VCaP (cell line): ENCODE measurements around the gene KLK2.

Experiments used
- H3K27ac ChIP-seq: fragments of 450-650 bp; 2 replicates; pipeline ENCODE4 v1.5.1; 2017
- TF ChIP-seq, protein P1 (sequence below): fragments of 450-650 bp; conservative IDR thresholded peaks from 2 replicates; pipeline ENCODE4 v1.5.1; 2017; ENCODE audit warnings: mild to moderate bottlenecking, moderate library complexity

The KLK2 gene

DNA sequence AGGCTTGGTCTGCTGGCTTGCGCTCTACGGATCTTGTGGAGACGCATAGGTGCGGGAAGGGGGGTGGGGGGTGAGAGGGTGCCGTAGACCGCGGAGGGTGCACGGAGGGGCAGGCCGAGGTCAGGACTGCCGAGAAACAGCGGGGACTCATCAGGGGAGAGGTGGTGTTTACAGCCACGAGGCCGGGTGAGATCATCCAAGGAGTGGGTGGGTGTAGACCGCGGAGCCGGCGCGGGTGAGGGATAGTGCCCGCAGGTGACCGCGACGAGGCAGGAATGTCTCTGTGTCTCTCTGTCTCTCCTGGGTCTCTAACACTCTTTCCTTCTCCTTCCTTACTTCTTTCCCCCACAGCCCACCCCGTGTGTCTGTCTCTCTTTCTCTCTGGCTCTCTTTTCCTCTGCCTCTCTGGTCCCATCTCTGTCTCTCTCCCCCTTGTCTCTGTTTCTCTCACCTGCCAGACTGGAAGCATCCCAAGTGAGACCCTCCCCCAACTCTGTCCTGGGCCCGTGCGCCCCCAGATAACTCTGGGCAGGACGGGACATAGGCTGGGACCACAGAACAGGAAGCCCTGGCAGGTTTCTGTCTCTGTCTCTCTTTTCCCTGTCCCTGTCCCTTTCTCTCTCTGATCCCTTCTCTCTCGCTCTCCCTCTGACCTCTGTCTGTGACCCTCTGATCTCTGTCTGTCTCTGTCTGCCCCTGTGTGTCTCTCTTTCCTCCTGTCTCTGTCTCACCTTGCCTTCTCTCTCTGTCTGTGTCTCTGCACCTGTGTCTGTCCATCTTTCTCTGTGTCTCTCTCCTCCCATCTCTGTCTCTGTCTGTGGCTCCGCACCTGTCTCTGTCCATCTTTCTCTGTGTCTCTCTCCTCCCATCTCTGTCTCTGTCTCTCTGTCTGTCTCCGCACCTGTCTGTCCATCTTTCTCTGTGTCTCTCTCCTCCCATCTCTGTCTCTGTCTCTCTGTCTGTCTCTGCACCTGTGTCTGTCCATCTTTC lies 39.8 kb downstream of the KLK2 start:
- TF ChIP-seq, protein P1, sequence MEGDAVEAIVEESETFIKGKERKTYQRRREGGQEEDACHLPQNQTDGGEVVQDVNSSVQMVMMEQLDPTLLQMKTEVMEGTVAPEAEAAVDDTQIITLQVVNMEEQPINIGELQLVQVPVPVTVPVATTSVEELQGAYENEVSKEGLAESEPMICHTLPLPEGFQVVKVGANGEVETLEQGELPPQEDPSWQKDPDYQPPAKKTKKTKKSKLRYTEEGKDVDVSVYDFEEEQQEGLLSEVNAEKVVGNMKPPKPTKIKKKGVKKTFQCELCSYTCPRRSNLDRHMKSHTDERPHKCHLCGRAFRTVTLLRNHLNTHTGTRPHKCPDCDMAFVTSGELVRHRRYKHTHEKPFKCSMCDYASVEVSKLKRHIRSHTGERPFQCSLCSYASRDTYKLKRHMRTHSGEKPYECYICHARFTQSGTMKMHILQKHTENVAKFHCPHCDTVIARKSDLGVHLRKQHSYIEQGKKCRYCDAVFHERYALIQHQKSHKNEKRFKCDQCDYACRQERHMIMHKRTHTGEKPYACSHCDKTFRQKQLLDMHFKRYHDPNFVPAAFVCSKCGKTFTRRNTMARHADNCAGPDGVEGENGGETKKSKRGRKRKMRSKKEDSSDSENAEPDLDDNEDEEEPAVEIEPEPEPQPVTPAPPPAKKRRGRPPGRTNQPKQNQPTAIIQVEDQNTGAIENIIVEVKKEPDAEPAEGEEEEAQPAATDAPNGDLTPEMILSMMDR, result no peak
- H3K27ac ChIP-seq, result no peak overlapping the region

DNA sequence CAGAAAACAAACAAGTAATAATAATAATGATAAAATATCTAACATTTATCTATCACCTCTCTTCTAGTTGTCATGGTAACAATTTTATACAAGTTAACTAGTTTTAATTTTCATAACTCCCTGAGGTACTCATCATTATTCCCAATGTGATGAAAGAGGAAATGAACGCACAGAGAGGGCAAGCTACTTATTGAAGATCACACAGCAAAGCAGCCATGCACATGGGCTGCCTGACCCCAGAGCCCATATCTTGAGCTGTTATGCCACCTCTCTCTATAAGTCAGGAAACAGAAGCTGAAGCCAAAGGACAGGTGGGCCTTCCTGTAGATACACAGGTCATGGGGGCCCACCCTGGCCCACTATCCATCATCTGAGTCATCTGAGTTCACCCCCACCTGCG lies 42.8 kb downstream of the KLK2 start:
- no peak overlapping the region for H3K27ac ChIP-seq
- TF ChIP-seq, protein P1, result no peak

DNA sequence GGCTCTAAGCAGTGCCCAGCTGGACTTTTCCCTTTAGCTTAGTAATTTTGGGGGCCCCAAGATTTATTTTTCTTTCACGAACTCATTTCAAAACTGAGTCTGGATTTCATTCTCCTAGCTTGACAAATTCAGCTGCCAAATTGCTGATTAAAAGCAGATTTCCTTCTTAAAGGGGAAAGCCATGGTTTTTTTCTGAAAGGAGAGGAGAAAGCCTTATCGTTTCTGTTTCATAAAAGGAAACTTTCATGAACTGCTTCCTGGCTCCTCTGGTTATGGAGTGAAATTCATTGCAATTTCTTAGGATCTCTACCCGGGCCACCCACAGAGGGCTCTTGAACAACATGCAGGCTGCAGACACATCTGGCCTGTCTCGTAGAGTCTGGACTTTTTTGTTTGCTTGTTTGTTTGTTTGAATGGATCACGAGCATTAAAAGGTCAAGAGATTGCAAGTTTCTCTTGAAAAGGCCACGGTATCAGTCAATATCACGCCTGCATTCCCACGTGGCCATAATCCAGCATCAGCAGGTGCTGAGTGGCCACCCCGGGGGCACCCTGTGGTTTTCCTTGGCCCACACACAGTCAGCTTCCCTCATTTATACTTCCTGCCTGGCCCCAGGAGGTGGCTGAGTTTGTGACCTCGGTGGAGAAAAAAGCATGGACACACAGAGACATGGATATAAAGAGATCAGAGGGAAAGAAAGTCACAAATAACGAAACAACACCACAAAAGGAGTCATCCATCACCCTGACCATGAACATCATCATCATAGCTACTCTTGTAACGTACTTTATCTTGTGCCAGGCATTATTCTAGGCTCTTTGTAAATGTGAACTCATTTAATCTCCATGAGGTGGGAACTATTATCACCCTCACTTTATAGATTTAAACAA lies 48.4 kb downstream of the KLK2 start:
- H3K27ac ChIP-seq, result peak overlapping the region; percentile 83
- TF ChIP-seq, protein P1, result no peak

DNA sequence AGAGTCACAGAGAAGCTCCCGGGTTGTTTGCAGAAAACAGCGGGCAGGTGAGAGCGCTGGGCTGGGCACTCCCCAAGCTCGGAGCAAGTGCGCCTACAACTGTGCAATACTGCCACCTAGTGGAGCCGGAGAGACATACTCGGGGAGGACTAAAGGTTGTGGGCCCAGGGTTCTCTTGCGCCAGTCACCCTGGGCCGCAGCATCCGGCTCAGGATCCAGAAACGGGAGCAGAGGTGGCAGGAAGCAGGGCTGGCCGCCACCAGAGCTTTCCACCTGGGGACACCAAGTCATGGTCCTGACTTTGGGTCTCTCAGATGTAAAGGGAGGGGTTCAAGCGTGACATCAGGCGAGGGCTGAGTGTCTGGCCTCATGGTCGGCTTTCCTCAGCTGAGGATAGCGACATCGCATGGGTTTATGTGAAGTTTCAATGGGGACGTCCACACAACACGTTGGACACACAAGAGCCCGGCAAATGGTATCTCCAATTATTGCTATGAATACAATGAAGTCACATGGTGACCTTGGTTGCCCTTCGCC lies 49.1 kb downstream of the KLK2 start:
- TF ChIP-seq, protein P1, result peak; percentile 94
- peak overlapping the region; percentile 83 for H3K27ac ChIP-seq

DNA sequence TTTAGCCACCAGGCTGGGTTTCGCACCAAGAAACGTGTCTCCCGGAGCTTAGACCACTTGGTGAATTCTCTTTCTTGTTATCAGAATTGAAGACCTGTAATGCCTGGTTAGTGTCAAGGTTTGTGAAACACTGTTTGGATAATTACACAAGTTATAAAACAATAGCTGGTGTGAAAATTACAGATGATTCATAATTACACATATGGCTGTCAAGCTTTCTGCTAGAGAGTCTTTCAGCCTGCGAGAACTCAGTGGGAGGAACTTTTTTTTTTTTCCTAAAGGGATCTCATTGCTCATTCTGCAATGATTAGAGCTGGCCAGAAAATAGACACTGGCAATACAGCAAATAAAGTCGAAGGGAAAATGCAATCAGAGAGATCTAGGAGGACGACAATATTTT lies 51.3 kb downstream of the KLK2 start:
- no peak overlapping the region for H3K27ac ChIP-seq
- TF ChIP-seq, protein P1, result no peak

DNA sequence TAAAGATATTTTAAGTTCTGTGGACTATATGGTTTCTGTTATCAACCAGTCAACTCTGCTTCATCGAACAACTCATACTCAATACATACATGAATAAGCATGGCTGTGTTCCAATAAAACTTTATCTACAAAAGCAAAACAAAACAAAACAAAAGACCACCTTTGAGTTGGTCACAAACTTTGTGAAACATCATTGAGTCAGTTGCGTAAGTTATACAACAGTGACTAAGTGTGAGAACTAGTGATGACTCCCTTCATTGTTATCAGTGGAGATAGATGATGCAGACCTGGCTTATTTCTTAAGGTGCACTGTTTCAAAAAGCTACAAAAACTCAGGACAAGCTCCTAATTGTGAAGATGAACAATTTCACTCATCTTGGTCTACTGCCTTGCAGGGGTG lies 52.5 kb downstream of the KLK2 start:
- no peak overlapping the region for H3K27ac ChIP-seq

More for the DNA sequence above, 52.5 kb downstream of the KLK2 start:
- TF ChIP-seq, protein P1, result no peak
